Activated CD4-positive, alpha-beta T cell treated with anti-CD3 and anti-CD28 coated beads, Interleukin-10, Interleukin-2, amounts not matched to agents 100 ng/mL and 50 ng/mL, durations not matched to agents 16 hours and 8 hours (primary cell): Measurements from ENCODE around the gene CLTA.

Experiments used
- DNase-seq: peaks from one replicate; pipeline ENCODE4 v3.0.0-alpha.2; 2020

CLTA gene

DNA sequence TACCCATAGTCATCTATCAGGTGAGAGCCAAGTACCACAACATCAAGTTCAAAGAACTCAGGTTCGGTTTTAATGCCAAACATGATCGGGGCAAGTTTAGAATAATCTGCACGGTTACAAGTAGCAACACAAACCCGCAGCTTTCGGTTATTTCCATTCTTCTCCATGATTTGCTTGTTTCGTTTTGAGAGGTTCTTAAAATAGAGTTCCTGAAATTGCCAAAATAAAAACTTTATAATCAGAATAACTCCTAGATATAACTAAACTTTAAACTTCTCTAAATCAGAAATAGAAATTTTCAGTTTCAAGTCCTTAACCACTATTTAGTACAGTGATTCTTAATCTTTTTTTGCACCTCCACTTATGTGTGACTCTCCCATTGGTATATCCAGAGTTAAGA is 58.5 kb downstream of the CLTA start:
- no peak for DNase-seq

DNA sequence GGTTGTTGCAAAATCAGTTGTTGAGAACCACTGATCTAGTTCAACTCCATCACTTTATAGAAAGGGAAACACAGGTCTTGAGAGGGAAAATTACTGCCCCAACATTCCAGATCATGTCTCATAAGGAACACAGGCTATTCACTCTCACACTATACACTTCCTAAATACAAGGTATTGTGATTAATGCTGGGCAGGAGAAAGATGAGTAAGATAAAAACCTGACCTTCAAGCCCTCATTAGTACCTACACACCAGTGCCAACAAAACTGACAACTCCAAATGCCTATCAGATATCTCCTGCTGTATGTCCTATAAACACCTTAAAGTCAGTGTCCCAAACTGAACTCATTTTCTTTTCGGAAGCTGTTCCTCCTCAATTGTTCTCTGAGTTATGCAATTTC is 59.4 kb downstream of the CLTA start:
- DNase-seq, result no peak

DNA sequence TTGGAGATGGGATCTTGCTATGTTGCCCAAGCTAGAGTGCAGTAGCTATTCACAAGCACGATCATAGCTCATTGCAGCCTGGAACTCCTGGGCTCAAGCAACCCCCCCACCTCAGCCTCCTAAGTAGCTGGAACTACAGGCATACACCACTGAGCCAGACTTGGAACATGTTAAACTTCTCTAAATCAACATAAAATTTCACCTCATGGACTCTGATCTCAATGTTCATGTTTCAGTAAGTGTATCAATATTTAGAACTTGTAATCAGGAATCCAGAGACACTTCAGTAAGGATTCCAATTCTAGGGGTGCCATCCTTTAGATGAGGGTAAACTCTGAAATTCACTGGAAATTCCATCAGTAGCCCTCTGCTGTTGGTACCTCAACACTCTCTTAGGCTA is 60.7 kb downstream of the CLTA start:
- DNase-seq, result no peak

DNA sequence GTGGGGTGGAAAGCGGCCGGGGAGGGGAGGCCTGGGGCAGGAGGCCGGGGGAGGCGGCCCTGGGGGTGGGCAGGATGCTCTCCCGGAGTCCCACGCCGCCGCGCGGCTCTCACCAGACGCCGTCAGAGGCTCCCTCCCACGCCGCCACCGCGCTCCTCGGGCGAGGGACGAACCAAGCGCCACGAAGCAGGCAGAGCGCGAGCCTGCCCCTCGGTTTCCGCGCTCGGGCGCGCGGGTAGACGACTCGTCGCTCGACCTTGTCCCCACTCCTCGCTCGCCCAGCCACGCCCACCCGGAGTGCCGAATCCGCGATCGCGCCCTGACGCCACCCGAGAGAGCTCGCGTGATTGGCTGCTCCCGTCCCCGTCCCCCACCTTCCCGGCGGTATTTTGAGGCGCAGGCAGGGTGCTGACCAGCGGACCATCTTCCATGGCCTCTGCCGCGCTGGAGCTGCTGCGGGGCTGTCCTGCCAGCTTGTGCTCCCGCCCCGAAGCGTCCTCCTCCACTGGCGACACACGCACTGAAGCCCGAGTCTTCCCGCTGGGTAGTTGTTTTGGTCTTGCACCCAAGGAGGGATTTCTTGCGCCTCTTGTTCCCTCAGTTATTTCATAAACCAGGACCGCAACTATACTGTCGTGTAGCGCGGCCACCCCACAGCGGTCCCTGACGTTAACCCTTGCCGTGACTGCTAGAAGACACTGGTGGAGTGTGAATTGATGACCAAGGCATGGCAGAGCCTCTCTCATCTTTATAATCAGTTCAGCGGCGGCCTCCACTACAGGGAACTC is 67.7 kb downstream of the CLTA start, which contains the start of gene GNE:
TSS of gene GNE (minus strand) at position 241 of the 788 bp plus-strand sequence. CDS start 9,093 bp downstream, outside the sequence.
- DNase-seq, result peak; percentile 98

DNA sequence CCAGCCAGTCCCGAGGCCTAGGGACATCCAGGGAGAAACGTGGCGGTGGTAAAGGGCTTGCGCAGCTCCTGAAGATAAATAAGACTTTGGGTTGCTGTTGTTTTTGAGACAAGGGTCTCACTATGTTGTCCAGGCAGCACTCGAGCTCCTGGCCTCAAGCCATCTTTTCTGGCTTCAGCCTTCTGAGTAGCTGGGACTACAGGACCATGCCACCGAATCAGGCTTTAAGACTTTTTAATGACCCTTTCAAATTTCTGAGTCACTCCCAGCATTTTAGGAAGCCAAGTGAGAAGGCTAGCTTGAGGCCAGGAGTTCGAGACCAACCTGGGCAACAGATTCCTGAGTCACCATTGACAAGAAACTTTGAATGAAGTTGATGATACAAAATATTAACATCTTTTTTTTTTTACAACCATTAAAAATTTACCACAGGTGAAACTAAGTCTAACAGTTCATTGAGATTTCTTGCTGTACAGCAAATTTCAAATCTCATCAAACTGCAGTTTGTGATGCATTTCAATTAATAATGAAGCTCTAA is 68.3 kb downstream of the CLTA start:
- DNase-seq, result no peak
